HEK293 (cell line): ENCODE results near the gene IVNS1ABP.

ENCODE experiments used
- CTCF ChIA-PET: fragments of 350-600 bp; formaldehyde crosslinking; extraction: SDS; loops from one replicate; lab custom pipeline; 2021; ENCODE audit warnings: antibody characterized with exemption; lab: Yijun Ruan, JAX
- POLR2A ChIA-PET: fragments of 300-600 bp; formaldehyde crosslinking; extraction: SDS; loops from one replicate; lab custom pipeline; 2020; ENCODE audit warnings: antibody characterized with exemption, inconsistent platforms; lab: Yijun Ruan, JAX
- H3K27ac ChIP-seq: fragments of 200-500 bp; sonication (Bioruptor generic); 2 replicates; pipeline ENCODE4 v1.5.1; 2014; ENCODE audit warnings: low read depth, low read length, control low read depth, inconsistent platforms; ENCODE audit errors: extremely low read depth
- H3K36me3 ChIP-seq, 2 experiments: fragments of 200-500 bp in 1 of 2; sonication (Bioruptor generic) in 1 of 2; 1 replicate in 1 of 2; 2 replicates in 1 of 2; pipeline ENCODE4 v1.5.1; 2014 to 2017; ENCODE audit warnings: inconsistent platforms in 2 of 2, low read length in 2 of 2; ENCODE audit not compliant: control insufficient read depth in 2 of 2, insufficient read depth in 1 of 2
- H3K4me1 ChIP-seq: fragments of 200-500 bp; sonication (Bioruptor generic); 2 replicates; pipeline ENCODE4 v1.5.1; 2014; ENCODE audit warnings: mild to moderate bottlenecking, low read length, inconsistent platforms; ENCODE audit not compliant: control insufficient read depth, insufficient read depth
- H3K4me3 ChIP-seq: 2 replicates; pipeline ENCODE4 v1.5.1; 2011; ENCODE audit warnings: low read depth, mild to moderate bottlenecking, control low read depth, low read length, moderate library complexity
- H3K9me3 ChIP-seq: fragments of 200-500 bp; sonication (Bioruptor generic); 2 replicates; pipeline ENCODE4 v1.5.1; 2014; ENCODE audit warnings: low read depth, low read length, inconsistent platforms; ENCODE audit not compliant: control insufficient read depth, insufficient read depth
- ATF2 ChIP-seq: fragments of 450-650 bp; formaldehyde crosslinking; IDR thresholded peaks from 2 replicates; pipeline ENCODE4 v1.5.1; 2016; ENCODE audit warnings: missing biosample characterization, missing genetic modification characterization, low read depth
- BCL11B ChIP-seq: fragments of 450-650 bp; formaldehyde crosslinking; IDR thresholded peaks from 2 replicates; pipeline ENCODE4 v1.5.1; 2016; ENCODE audit warnings: low read depth, missing biosample characterization, missing genetic modification characterization
- FEZF1 ChIP-seq: fragments of 450-650 bp; formaldehyde crosslinking; IDR thresholded peaks from 2 replicates; pipeline ENCODE4 v1.5.1; 2016; ENCODE audit warnings: missing biosample characterization, missing genetic modification characterization
- PRDM10 ChIP-seq: fragments of 450-650 bp; formaldehyde crosslinking; IDR thresholded peaks from 2 replicates; pipeline ENCODE4 v1.5.1; 2016; ENCODE audit warnings: missing biosample characterization, missing genetic modification characterization
- PRDM6 ChIP-seq: fragments of 450-650 bp; formaldehyde crosslinking; IDR thresholded peaks from 2 replicates; pipeline ENCODE4 v1.5.1; 2017; ENCODE audit warnings: missing biosample characterization, missing genetic modification characterization
- ZBTB21 ChIP-seq: fragments of 450-650 bp; formaldehyde crosslinking; IDR thresholded peaks from 2 replicates; pipeline ENCODE4 v1.5.1; 2017; ENCODE audit warnings: missing biosample characterization, missing genetic modification characterization
- ZNF2 ChIP-seq: fragments of 450-650 bp; formaldehyde crosslinking; IDR thresholded peaks from 2 replicates; pipeline ENCODE4 v1.5.1; 2016; ENCODE audit warnings: missing biosample characterization, missing genetic modification characterization
- ZNF311 ChIP-seq: fragments of 450-650 bp; formaldehyde crosslinking; IDR thresholded peaks from 2 replicates; pipeline ENCODE4 v1.5.1; 2017; ENCODE audit warnings: missing biosample characterization, missing genetic modification characterization, borderline replicate concordance
- ZNF510 ChIP-seq: fragments of 450-650 bp; formaldehyde crosslinking; IDR thresholded peaks from 2 replicates; pipeline ENCODE4 v1.5.1; 2018; ENCODE audit warnings: mild to moderate bottlenecking, missing genetic modification characterization, missing biosample characterization; ENCODE audit not compliant: insufficient replicate concordance
- ZNF600 ChIP-seq: fragments of 450-650 bp; formaldehyde crosslinking; IDR thresholded peaks from 2 replicates; pipeline ENCODE4 v1.5.1; 2016; ENCODE audit warnings: missing biosample characterization, missing genetic modification characterization
- ZNF610 ChIP-seq: fragments of 450-650 bp; formaldehyde crosslinking; IDR thresholded peaks from 2 replicates; pipeline ENCODE4 v1.5.1; 2016; ENCODE audit warnings: missing biosample characterization, missing genetic modification characterization, borderline replicate concordance
- ZNF621 ChIP-seq: fragments of 450-650 bp; formaldehyde crosslinking; IDR thresholded peaks from 2 replicates; pipeline ENCODE4 v1.5.1; 2017; ENCODE audit warnings: missing biosample characterization, missing genetic modification characterization
- ZNF76 ChIP-seq: fragments of 450-650 bp; formaldehyde crosslinking; IDR thresholded peaks from 2 replicates; pipeline ENCODE4; 2016; ENCODE audit warnings: low read depth, missing biosample characterization, missing genetic modification characterization, borderline replicate concordance
- ZNF768 ChIP-seq: fragments of 450-650 bp; formaldehyde crosslinking; IDR thresholded peaks from 2 replicates; pipeline ENCODE4 v1.5.1; 2018; ENCODE audit warnings: missing biosample characterization, mild to moderate bottlenecking, missing genetic modification characterization
- ZNF830 ChIP-seq: fragments of 450-650 bp; IDR thresholded peaks from 2 replicates; pipeline ENCODE4 v1.5.0; 2018; ENCODE audit warnings: missing biosample characterization, missing genetic modification characterization, low read depth, mild to moderate bottlenecking, moderate library complexity
- ZSCAN5A ChIP-seq: fragments of 450-650 bp; formaldehyde crosslinking; IDR thresholded peaks from 2 replicates; pipeline ENCODE4 v1.5.1; 2016; ENCODE audit warnings: missing biosample characterization, missing genetic modification characterization

Gene IVNS1ABP

GRCh38 chr1:185258676-185259075 lies 58.4 kb downstream of the IVNS1ABP start (continued):
- TF ChIP-seq ZNF311 (no peak), ZNF830 (tag by site-specific recombination) (no peak)

- no peak overlapping the region for H3K27ac ChIP-seq
- CTCF ChIA-PET = no interaction called here
These were observed 59.2 kb downstream of the IVNS1ABP start for GRCh38 chr1:185257950-185258208.

More at GRCh38 chr1:185257950-185258208, 59.2 kb downstream of the IVNS1ABP start:
- no peak overlapping the region for H3K4me3 ChIP-seq
- no peaks in the 10 kb centered on the region for H3K36me3 ChIP-seq
- POLR2A ChIA-PET = no interaction called here
- no peaks in the 10 kb centered on the region for H3K9me3 ChIP-seq
- H3K4me1 ChIP-seq = no peaks in the 10 kb centered on the region
- TF ChIP-seq ZNF610 (tag by site-specific recombination) (no peak), FEZF1 (peak; percentile 35; the same call in 1 of the 2 replicates), ZNF600 (tag by site-specific recombination) (no peak), ZNF76 (tag by site-specific recombination) (no peak), PRDM6 (tag by site-specific recombination) (peak; percentile 61), BCL11B (tag by site-specific recombination) (no peak), ATF2 (no peak), ZNF621 (tag by site-specific recombination) (no peak), ZNF2 (tag by site-specific recombination) (no peak), ZSCAN5A (no peak), ZNF768 (tag by site-specific recombination) (0 out of 2 replicates have a peak, but pooled peaks have one; percentile 2), PRDM10 (tag by site-specific recombination) (0 out of 2 replicates have a peak, but pooled peaks have one; percentile 7), ZNF510 (no peak), ZBTB21 (no peak)
